Small intestine (tissue), 7 donors: Measurements from ENCODE around the gene SASH1. TPM values are rescaled to one million over a fixed set of nuclear protein-coding genes. Genes with fewer than 3 reads are reported as not detected.

Source experiments
- DNase-seq, 2 donors: peaks; one replicate each; pipeline versions ENCODE4 v3.0.0 to v3.0.0-alpha.2; 2013
- FAIRE-seq: peaks from 2 replicates; lab custom pipeline; 2012; peaks lifted over from hg19 to GRCh38; lab: Jason Lieb, UNC
- H3K27ac ChIP-seq, 3 donors: one replicate each; pipeline ENCODE4 v1.5.1; 2013; ENCODE audit warnings: low read length in 2 of 3, mild to moderate bottlenecking in 2 of 3, control low read depth in 1 of 3, inconsistent platforms in 1 of 3, low read depth in 1 of 3, moderate library complexity in 1 of 3
- H3K27me3 ChIP-seq, 3 donors: one replicate each; pipeline ENCODE4 v1.6.1; 2013; ENCODE audit warnings: low read length in 3 of 3, inconsistent platforms in 1 of 3; ENCODE audit not compliant: control insufficient read depth in 3 of 3, insufficient read depth in 3 of 3
- H3K36me3 ChIP-seq, 3 donors: one replicate each; pipeline ENCODE4 v1.6.1; 2013; ENCODE audit warnings: low read length in 3 of 3, inconsistent platforms in 1 of 3, low read depth in 1 of 3, mild to moderate bottlenecking in 1 of 3, moderate library complexity in 1 of 3; ENCODE audit not compliant: control insufficient read depth in 3 of 3, insufficient read depth in 2 of 3
- H3K4me1 ChIP-seq, 3 donors: one replicate each; pipeline ENCODE4 v1.6.1; 2013; ENCODE audit warnings: low read length in 2 of 3, inconsistent platforms in 1 of 3, low read depth in 1 of 3, mild to moderate bottlenecking in 1 of 3, moderate library complexity in 1 of 3; ENCODE audit not compliant: control insufficient read depth in 3 of 3, insufficient read depth in 2 of 3
- H3K4me3 ChIP-seq, 3 donors: one replicate each; pipeline ENCODE4 v1.5.1; 2013; ENCODE audit warnings: low read length in 3 of 3, control low read depth in 1 of 3, inconsistent platforms in 1 of 3, low read depth in 1 of 3, mild to moderate bottlenecking in 1 of 3, moderate library complexity in 1 of 3
- H3K9me3 ChIP-seq, 2 donors: one replicate each; pipeline ENCODE4 v1.6.1; 2013; ENCODE audit warnings: low read depth in 1 of 2, low read length in 1 of 2; ENCODE audit not compliant: control insufficient read depth in 2 of 2, insufficient read depth in 1 of 2
- WGBS, 3 donors: extraction: QIAGEN DNeasy Blood & Tissue Kit; methylation state at CpG; one replicate each; pipeline ENCODE4 v1.1.7; 2013; 5-methylcytosine and 5-hydroxymethylcytosine counted together
- polyA plus RNA-seq, 4 donors: library from polyadenylated mRNA; stranded (reverse) in 3 of 4; unstranded in 1 of 4; fragments of 200-250 nt in 3 of 4; fragments of 120-200 nt in 1 of 4; gene quantifications; one replicate each; pipeline versions ENCODE4 v1.2.1 to v1.2.3, GENCODE V29; 2013
- donor health status: healthy with polysubstance abuse.
- donor health status: control.
- donor health status: control.
- donor health status: Bipolar disorder and iron deficiency.
- donor health status: healthy.

SASH1 gene
- polyA plus RNA-seq, 4 donors, result 1.3 to 16.1 (median 8.0) TPM

DNA sequence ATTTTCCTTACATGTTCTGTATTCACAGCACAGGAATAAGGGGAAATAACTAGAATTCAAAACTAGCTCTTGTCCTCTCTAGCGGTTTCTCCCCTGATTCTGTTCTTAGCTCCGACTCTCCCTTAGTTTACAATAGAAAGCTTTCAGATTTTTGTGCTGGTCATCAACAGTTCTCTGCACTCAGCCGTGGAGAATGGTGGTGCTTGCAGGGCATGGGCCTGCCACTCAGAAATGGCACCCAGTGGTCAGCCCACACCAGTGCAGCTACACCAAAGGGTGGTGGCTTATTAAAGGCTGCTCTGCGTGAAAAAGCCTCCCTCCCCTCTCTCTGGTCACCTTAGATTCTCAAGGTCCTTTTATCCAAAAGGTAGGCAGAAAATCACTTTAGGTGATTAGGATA, 123.5 kb downstream of the SASH1 start:
- DNase-seq (no peak), FAIRE-seq (no peak)
- no peak overlapping the region for H3K4me3 ChIP-seq
- no peaks in the 10 kb centered on the region for H3K27me3 ChIP-seq
- peaks cover 0 to 6% (median 0%) of the 10 kb centered on the region in 3 donors for H3K4me1 ChIP-seq
- no peaks in the 10 kb centered on the region for H3K36me3 ChIP-seq
- no peaks in the 10 kb centered on the region for H3K9me3 ChIP-seq
- 67 to 75% (median 75%) methylated on average over 4 of the region's 4 CpGs for WGBS, 3 donors
- no peak overlapping the region for H3K27ac ChIP-seq

DNA sequence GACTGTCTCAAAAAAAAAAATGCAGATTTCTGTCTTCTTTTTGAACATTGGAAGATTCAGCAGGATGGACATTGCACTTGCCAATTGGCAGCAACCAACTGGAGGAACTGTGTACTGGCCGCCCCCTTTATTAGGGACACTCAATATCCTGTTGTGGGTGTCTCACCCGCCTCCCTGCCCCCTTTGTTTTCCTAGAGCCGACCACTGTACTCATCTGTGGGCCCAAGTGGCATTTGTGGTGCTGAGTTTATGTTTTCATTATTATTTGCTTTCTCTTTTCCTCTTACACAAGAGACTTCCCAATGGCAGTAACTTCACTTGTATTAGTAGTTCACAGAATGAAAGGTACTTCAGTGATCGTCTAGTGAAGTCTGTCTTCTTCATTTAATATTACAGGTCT, 125.3 kb downstream of the SASH1 start:
- Histone ChIP-seq H3K27ac (no peak overlapping the region), H3K27me3 (no peaks in the 10 kb centered on the region), H3K9me3 (no peaks in the 10 kb centered on the region), H3K4me1 (peaks cover 0 to 3% (median 0%) of the 10 kb centered on the region in 3 donors), H3K36me3 (no peaks in the 10 kb centered on the region), H3K4me3 (no peak overlapping the region)
- 65 to 73% (median 72%) methylated on average over 4 of the region's 4 CpGs for WGBS, 3 donors
- no peak for DNase-seq
- no peak for FAIRE-seq

DNA sequence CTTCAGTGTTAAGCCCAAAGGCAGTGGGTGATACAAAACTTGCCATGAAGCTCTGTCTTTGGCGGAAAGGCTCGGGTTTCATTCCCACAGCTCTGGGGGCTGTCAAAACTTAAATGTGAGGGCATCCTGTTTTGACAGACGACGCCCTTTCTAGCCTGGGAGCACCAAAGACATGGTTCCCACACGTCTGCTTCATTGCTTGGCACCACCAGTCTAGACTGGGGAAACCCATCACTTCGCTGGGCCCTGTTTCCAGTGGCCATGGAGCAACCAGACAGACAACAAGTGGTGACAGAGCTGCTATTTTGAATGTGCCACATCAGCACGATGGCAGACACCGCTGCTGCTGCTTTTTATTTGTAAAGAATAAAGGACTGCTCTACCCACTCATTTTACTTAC, 127.5 kb downstream of the SASH1 start:
- WGBS, 3 donors, result 84 to 95% (median 93%) methylated on average over 8 of the region's 8 CpGs
- Histone ChIP-seq H3K27me3 (no peaks in the 10 kb centered on the region), H3K36me3 (peaks cover 0 to 3% (median 0%) of the 10 kb centered on the region in 3 donors), H3K9me3 (no peaks in the 10 kb centered on the region), H3K4me3 (no peak overlapping the region), H3K27ac (no peak overlapping the region), H3K4me1 (no peaks in the 10 kb centered on the region)
- FAIRE-seq (no peak), DNase-seq (no peak)

DNA sequence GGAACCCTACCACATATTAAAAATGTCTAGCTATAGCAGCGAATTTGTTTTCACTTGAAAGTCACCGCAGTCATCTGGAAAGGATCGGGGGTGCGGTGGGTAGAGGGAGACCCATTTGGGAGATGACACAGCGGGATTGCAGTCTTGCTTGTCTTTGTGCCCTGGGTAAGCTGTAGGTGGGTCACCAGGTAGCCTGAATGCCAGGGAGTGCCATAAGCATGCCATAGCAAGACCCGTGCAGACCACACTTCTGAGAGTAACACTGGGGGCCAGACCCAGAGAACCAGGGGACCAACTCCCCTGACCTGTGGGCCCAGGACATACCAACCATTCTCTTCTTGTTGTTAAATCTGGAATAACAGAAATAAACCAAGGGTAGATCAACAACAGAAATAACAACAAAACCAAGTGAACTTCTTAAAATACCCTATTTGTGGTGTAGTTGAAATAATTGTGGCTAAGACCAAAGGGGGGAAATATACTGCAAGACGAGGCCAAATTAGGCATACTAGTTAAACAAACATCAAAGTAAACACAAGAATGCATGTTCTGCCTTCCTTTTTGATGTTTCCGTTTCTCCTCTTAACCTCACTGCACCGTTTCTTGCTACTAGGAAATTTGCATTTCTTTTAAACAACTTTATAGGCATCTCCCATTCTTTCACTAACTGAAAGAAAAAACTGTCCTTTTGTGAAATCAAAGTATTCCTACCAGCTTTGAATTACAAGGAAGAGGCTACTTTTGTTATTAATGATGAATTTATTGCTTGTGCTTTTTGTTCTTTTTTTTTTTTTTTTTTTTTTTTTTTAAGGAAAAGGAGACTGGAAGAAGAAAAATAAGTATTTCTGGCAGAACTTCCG, 128.2 kb downstream of the SASH1 start:
- Histone ChIP-seq H3K27me3 (no peaks in the 10 kb centered on the region), H3K4me1 (no peaks in the 10 kb centered on the region), H3K4me3 (no peak overlapping the region), H3K36me3 (peaks cover 0 to 3% (median 0%) of the 10 kb centered on the region in 3 donors), H3K27ac (peak overlapping the region in 1 of 3 donors; percentile 52), H3K9me3 (no peaks in the 10 kb centered on the region)
- WGBS, 3 donors, result 81 to 90% (median 83%) methylated on average over 10 of the region's 10 CpGs
- no peak for DNase-seq
- no peak for FAIRE-seq

DNA sequence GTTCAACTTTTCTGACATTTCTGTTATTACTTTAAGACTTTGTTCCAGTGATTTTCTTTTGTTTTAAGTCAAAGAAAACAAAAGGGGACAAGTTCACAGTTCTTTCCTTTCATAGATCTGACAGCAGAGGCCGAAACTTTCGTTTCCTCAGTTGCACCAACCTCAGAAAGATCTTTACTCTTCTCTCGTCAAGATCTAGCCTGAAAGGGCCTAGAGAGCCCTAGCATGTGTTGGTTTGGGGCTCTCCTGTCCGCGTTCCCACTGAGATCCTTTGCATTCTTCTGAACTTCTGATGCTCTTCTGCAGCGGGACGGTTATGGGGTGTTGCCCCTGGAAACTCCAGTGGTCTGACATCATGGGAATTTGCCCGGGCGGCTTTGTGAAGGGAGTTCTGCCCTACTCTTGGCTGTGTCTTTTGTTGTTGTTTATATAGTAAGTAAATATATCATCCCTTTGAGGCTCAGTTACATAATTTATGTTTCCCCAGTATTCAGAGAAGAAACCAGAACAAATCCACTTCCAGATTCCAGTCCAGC, 129.1 kb downstream of the SASH1 start:
- peak overlapping the region in 1 of 3 donors; percentile 43 for H3K27ac ChIP-seq
- H3K4me1 ChIP-seq, result no peaks in the 10 kb centered on the region
- no peak overlapping the region for H3K4me3 ChIP-seq
- H3K9me3 ChIP-seq, result no peaks in the 10 kb centered on the region
- no peaks in the 10 kb centered on the region for H3K27me3 ChIP-seq
- DNase-seq (no peak), FAIRE-seq (no peak)
- peaks cover 0 to 3% (median 0%) of the 10 kb centered on the region in 3 donors for H3K36me3 ChIP-seq
- WGBS, 3 donors, result 68 to 94% (median 85%) methylated on average over 9 of the region's 9 CpGs

DNA sequence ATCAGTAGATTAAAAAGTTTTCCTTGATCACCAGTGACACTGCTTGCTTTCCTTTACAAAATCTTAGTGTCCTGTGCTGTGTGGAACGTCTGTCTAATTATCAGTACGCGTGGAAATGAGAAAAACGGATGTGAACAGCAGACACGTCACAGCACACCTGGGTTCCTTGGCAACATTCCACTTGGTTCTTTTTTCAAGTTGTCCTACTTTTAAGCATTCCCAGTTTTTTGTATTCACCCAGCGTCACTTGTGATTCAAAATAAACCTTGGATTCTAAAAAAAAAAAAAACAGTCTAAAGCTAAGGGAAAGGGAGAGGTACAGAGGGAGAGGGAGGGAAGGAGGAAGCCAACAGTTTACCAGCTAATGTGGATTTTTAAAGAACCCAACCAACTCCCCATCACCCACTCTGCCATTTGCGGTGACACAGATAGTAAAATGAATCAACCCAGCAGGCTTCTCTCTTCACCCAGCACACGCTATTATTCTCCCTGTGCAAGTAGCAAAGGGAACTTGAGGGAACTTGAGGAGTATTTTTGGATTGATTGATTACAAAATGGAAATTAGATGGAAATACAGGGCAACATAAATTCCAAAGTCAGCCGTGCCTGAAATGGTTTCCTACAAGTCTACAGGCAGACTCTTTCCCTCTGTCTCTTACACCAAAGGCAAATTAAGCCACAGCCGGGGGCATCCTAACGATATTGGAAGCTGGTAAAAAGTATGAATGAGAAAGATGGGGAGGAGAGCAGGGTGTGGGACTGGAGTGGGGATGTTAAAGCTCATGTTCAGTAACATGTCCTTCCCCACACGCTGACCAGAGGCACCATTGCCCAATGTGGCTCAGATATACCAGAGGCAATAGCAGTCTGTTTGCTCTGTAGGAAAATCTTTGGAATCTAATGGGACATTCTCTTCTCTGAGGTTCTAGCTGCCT, 129.8 kb downstream of the SASH1 start:
- no peaks in the 10 kb centered on the region for H3K4me1 ChIP-seq
- DNase-seq (no peak), FAIRE-seq (no peak)
- no peaks in the 10 kb centered on the region for H3K27me3 ChIP-seq
- no peaks in the 10 kb centered on the region for H3K9me3 ChIP-seq
- no peak overlapping the region for H3K4me3 ChIP-seq
- peaks cover 0 to 3% (median 0%) of the 10 kb centered on the region in 3 donors for H3K36me3 ChIP-seq
- 78 to 90% (median 83%) methylated on average over 12 of the region's 12 CpGs for WGBS, 3 donors
- H3K27ac ChIP-seq, result peak overlapping the region in 1 of 3 donors; percentile 43

DNA sequence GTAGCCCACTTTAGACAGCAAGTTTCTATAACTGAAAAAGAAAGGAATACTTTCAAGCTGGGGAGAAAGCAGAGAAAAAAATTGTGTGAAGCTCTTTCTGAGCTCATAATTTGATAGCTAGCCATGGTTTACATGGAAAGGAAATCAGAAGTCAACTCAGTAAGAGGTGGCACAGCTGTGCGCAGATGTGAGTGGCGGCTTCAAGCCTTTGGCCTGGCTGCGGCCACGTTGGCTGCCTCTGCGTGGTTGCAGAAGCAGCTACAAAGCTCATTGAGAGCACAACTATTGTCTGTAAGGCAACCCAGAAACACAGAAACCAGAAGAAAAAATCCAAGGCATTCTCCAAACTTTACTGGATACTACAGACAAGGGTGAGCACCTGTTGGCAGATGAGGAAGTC, 136.9 kb downstream of the SASH1 start:
- Histone ChIP-seq H3K4me3 (no peak overlapping the region), H3K4me1 (no peaks in the 10 kb centered on the region), H3K36me3 (peaks cover 0 to 2% (median 0%) of the 10 kb centered on the region in 3 donors), H3K27ac (peak overlapping the region in 1 of 3 donors; percentile 9), H3K9me3 (no peaks in the 10 kb centered on the region), H3K27me3 (no peaks in the 10 kb centered on the region)
- 79 to 97% (median 88%) methylated on average over 5 of the region's 5 CpGs for WGBS, 3 donors
- FAIRE-seq (no peak), DNase-seq (no peak)

DNA sequence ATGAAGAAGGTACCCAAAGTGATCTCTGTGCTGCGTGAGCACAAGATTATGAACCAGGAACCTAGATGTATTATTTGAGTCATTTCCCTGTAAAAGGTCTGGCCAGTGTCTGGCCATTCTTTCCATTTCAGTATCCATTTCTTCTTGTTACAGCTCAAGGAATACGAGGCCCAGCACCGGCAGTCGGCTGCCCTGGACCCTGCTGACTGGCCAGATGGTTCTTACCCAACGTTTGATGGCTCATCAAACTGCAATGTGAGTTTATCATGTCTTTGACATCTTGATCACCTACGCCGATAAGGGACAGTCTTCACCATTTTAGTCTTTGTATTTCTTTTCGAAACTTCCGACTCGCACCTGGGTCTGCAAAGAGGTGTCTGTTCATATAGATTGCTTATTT, 144.8 kb downstream of the SASH1 start:
- FAIRE-seq (no peak), DNase-seq (no peak)
- Histone ChIP-seq H3K27me3 (no peaks in the 10 kb centered on the region), H3K4me1 (no peaks in the 10 kb centered on the region), H3K9me3 (no peaks in the 10 kb centered on the region), H3K27ac (no peak overlapping the region), H3K36me3 (peaks cover 0 to 8% (median 0%) of the 10 kb centered on the region in 3 donors), H3K4me3 (no peak overlapping the region)
- 82 to 93% (median 85%) methylated on average over 10 of the region's 10 CpGs for WGBS, 3 donors
